HG03025 (cell line): Measurements from ENCODE around the gene COX5B.
A peak's percentile ranks its signal among the peaks of the same experiment; 100 is the strongest.
"Not testable (repeated sequence)": the region's sequence is repeated elsewhere in the genome, so short reads cannot be mapped to it uniquely, and the experiment has no call there.

Experiments
- ATAC-seq: cut with Tn5 transposase; IDR thresholded peaks from one replicate; pipeline ENCODE4 v1.9.1; 2021; ENCODE audit warnings: mild to moderate bottlenecking, moderate library complexity; ENCODE audit not compliant: unreplicated experiment, low FRiP score

COX5B gene

DNA sequence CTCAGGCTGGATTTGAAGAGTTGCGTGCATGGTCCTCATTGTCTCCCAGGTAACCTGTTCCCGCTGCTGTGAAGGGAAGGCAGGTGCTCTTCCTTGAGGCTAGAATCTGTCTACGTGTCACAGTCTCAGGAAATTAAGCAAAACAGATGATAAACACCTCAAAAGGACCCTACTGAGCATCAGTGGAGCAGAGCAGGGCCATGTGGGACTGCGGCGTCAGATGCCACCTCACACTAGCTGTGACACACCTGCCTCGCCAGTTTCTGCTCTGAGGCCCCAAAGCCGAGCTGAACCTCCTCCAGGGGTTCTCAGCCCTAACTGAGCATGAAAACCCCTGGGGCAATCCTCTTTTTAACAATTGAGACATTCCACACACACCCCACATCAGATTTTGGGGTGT, 25.7 kb downstream of the COX5B start:
- no peak for ATAC-seq

DNA sequence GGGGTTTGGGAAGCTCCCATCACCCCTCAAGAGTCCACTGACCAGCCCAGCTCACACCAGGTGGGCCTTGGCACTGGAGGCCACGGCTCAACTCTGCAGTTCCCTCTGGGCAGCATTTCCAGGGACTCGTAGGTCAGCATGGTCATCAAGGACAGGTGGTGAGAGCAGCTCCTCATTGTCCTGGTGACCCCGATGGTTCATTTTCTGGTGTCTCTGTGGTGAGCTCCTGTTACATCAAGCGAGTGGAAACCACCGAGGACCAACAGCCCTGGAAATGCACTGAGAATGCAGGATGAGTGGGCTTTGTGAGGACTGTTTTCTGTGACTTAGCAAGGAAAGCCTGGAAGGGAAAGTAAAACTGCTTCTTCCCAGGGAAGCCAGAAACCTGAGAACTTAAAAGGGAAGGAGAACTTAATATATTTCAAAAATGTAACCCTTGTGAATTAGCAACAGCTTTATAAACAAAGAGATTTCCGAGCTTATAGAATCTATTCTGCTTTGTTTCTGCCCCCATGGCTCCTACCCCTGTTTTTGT, 26.8 kb downstream of the COX5B start:
- not testable (repeated sequence) for ATAC-seq

DNA sequence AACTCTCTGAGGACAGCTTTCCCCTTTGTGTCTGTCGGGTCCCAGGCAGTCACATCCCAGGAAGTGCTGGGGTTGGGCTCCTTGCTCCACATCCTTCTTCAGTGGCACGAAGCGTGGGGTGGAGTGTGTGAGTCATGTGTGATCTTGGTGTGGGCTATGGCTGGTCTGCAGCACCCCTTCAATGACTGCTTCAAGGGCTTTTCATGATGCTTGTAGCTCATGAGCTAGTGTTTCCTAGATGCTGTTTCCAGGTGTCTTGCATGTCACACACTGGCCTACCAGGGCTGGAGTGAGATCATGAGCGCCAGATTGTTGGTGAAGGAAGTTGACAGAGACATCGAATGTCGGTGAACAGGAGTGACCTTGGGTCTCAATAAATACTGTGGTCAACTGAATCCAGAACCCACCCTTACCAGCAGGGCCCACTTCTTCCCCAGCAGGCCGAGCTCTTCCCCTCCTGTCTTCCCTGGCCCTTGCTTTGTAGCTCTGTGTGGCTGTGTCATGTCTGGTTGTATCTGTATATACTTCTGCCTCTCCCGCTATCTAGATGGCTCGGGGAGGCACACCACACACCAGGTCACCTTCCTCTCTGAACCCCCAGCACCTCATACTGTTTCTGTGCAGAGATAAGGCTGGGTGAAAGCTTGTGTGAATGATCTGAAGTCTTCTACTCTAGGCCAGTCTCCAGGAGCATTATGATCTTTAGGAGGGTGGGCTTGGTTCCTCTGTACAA, 27.5 kb downstream of the COX5B start:
- no peak for ATAC-seq

DNA sequence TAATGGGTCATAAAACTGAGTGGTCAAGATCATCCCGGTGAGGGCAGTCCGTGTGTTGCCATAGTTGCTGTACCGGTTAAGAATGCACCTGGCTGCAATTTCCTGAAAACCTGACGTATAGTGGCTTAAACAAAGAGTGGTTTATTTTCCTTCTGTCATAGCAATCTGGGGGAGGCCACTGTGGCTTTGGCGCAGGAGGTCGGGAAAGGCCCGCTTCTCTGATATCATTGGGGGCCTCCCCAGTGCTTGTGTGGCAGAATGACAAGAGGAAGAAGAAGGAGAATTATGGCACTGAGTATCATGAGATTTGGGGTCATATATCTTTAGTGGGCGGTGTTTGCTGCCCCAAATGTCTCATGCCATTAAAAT, 28.0 kb downstream of the COX5B start:
- ATAC-seq = no peak

DNA sequence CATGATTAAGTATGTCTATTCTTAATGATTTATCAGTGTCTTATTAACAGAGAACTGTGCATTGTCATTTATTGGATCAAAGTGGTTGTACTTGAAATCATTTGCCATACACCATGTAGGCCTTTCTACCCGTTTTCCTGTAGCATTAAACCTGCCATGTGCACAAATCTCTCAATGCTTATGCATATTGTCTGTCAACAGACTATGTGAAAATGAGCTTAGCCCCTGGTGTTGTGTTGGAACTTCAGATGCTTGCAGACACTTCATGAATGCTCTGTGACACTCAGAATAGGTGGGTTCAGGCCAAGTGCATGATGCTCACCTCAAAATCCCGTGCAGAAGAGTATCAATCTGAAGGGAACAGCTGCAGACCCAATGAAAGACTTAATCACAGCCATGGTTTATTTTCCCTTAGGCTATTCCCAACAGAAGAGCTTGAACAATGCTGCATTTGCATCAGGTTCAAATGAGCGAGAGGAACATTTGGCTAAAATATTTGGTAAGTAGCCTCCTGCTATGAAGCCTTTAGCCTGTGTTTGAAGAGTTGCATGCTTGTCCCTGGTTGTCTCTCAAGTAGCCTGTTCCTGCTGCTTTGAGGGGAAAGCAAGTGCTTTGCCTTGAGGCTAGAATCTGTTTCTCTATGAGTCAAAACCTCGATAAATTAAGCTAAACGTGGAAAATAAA, 29.7 kb downstream of the COX5B start:
- ATAC-seq = no peak

DNA sequence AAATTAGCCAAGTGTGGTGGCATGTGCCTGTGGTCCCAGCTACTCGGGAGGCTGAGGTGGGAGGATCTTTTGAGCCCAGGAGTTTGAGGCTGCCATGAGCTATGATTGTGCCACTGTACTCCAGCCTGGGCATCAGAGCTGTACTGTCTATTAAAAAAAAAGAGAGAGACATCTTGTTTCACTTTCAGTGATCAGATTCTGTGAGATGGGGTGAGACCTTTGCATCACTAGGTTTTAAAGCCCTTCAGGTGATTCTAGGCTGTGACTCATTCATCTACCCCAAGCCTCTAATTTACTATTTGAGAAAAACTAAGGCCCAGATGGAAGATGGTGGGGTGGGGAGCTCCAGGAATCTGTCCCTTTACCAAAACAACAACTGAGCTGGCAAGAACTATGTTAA, 30.8 kb downstream of the COX5B start:
- ATAC-seq = no peak

DNA sequence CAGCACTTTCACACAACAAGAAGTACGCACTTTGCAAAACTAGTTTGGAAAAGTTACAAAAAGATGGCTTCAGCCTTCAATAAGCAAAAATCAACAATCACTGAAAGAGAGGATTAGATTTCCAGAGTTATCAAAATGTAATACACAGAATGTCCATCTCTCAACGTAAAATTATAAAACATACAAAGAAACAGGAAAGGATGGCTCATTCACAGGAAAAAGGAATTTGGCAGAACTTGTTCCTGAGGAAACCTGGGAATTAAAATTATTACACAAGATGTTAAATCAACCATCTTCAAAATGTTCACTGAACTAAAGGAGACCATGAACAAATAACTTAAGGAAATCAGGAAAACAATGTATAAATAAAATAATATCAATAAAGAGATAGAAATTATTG, 31.6 kb downstream of the COX5B start:
- ATAC-seq = no peak

DNA sequence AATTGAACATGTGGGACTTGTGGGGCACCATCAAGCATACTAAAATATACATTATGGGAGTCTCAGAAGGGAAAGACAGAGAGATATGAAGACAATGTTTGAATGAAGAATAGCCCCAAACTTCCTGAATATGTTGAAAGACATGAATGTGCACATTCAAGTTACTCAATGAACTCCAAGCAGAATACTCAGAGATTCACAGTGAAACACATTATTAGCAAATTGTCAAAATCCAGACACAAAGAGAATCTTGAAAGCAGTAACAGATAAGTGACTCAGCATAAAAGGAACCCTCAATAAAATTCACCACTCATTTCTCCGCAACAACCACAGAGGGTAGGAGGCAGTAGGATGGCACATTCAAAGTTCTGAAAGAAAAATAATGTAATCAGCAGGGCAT, 32.4 kb downstream of the COX5B start:
- no peak for ATAC-seq

DNA sequence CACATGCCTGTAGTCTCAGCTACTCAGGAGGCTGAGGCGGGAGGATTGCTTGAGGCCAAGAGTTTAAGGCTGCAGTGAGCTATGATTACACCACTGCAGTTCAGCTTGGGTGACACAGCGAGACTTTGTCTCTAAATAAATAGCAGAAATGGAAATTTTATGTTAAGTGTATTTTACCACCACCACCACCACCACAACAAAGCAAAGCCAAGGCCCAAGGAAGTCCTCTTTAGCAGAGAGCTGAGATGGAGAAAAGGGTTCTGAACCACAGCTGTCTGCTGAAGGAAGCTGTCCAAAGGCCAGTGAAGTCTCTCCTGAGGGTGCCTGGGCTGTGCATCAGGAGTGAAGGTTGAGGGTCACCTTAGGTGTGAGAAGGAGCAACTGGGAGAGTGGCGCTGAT, 41.4 kb downstream of the COX5B start:
- ATAC-seq = not testable (repeated sequence)

DNA sequence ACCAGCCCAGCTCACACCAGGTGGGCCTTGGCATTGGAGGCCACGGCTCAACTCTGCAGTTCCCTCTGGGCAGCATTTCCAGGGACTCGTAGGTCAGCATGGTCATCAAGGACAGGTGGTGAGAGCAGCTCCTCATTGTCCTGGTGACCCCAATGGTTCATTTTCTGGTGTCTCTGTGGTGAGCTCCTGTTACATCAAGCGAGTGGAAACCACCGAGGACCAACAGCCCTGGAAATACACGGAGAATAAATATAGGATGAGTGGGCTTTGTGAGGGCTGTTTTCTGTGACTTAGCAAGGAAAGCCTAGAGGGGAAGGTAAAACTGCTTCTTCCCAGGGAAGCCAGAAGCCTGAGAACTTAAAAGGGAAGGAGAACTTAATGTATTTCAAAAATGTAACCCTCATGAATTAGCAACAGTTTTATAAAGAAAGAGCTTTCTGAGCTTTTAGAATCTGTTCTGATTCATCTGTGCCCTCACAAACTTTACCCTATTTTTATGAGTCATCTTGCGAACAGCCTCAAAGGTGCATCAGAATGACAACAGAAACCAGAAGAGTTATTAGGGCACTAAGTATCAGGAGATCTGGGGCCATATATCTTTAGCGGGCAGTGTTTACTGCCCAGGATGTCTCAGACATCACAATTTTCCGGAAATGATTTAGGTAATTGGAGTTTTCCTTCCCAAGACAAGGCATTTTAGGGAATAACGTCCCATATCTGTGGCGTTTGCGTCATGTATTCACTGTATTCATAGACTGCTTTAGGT, 42.4 kb downstream of the COX5B start:
- ATAC-seq = no peak

DNA sequence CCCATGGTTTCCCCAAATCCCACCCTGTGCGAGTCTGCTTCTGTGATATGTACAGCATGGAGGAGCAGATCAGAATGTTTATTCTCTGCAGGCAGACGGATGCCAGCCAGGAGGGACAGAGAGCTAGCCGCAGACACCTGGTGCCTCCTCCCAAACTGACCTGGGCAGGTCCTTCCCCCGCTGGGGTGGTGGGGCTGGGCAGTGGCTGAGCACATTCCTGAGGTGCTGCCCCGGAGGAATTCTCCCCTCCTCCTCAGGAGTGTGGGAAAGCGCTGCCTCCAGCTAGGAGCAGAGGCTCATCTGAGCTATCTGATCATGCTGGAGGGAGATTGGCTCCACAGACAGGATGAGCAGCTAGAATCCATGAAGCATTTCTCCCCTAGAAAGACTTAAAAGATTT, 45.3 kb downstream of the COX5B start:
- ATAC-seq = no peak

DNA sequence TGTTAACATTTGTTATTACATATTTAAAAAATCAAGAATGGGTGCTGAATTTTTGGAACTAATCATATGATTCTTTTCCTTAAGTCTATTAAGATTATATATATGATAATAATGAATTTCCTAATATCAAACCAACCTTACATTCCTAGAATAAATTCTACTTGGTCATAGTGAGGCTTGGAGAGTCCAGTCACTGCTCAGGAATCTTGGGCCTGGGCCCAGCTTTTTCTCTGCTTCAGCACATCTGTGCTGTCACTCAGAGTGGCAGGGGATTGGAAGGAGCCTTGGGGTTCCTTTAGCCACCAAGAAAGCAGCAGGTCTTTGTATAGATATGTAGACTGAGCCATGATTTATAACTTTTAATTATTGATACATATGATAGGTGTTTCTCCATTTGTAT, 47.6 kb downstream of the COX5B start:
- ATAC-seq = no peak

DNA sequence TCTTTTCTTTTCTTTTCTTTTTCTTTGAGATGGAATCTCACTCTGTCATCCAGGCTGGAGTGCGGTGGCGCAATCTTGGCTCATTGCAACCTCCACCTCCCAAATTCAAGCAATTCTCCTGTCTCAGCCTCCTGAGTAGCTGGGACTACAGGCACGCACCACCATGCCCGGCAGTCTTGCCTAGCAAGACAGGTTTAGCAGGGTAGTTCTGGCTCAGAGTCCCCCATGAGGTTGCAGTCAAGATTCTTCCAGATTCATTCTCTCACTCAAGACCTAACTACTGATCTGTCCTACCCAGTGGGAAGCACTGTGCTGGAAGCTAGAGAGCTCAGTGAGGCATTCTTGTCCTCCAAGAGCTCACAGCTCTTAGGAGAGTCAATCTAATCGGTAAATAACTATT, 49.9 kb downstream of the COX5B start:
- no peak for ATAC-seq

DNA sequence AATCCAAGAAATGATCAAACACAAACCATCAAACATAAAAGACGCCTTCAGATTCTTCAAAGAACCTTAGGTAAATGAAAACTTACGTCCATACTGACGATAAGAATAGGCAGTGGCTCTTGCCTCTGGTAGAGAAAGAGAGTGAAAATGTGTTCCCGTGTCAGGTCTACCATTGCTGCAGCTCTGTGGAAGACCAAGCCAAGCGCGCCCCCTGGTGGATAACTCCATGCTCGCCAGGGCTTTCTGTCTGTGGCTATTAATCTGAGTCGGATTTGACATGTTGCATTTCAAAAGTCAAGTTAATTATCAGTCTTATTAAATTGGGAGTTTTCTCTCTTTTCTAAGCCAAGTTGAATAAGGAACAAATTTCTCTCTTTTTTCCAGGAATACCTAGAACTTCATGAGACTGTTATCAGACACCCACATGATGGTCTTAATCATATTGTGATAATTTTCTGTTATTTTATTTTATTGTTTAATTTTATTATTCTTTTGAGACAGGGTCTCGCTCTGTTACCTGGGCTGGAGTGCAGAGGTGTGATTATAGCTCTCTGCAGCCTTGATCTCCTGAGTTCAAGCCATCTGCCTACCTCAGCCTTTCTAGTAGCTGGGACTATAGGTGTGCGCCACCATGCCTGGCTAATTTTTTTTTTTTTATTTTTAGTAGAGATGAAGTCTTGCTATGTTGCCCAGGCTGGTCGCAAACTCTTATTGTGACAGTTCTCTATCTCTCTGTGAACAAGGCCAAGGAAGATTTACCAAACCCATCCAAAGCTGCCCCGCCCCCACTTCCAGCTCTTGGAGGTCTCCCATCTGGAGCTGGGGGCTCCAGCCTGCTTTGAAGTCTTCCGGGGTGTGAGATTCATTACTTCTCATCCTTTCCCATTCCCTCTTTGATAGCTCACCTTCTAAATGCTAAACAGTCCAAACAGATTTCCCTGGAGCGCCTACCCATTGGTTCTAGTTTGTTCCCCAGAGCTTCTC, 51.7 kb downstream of the COX5B start:
- ATAC-seq = peak; percentile 71
